Measurements from ENCODE around the gene NWD2.
"Not testable (repeated sequence)": the region's sequence is repeated elsewhere in the genome, so short reads cannot be mapped to it uniquely, and the experiment has no call there.

DNA sequence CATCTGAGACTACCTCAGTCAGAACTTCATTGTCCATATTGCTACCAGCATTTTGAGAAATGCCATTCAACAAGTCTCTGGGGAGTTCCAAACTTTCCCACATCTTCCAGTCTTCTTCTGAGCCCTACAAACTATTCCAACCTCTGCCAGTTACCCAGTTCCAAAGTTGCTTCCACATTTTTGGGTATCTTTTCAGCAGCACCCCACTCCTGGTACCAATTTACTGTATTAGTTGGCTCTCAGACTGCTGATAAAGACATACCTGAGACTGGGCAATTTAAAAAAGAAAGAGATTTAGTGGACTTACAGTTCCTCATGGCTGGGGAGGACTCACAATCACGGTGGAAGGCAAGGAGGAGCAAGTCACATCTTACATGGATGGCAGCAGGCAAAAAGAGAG lies 39.8 kb upstream of the NWD2 start:
- not testable (repeated sequence) for TF ChIP-seq POLR2A (IDR thresholded peaks at IDR 0.05)
- TF ChIP-seq, protein P1, sequence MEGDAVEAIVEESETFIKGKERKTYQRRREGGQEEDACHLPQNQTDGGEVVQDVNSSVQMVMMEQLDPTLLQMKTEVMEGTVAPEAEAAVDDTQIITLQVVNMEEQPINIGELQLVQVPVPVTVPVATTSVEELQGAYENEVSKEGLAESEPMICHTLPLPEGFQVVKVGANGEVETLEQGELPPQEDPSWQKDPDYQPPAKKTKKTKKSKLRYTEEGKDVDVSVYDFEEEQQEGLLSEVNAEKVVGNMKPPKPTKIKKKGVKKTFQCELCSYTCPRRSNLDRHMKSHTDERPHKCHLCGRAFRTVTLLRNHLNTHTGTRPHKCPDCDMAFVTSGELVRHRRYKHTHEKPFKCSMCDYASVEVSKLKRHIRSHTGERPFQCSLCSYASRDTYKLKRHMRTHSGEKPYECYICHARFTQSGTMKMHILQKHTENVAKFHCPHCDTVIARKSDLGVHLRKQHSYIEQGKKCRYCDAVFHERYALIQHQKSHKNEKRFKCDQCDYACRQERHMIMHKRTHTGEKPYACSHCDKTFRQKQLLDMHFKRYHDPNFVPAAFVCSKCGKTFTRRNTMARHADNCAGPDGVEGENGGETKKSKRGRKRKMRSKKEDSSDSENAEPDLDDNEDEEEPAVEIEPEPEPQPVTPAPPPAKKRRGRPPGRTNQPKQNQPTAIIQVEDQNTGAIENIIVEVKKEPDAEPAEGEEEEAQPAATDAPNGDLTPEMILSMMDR (IDR thresholded peaks at IDR 0.05) = not testable (repeated sequence)

Data from testis (tissue), 2 donors.